8988T (cell line): ENCODE measurements around the gene FARS2.

Source experiments
- DNase-seq: peaks from one replicate; pipeline ENCODE4 v3.0.0; 2011

The FARS2 gene

DNA sequence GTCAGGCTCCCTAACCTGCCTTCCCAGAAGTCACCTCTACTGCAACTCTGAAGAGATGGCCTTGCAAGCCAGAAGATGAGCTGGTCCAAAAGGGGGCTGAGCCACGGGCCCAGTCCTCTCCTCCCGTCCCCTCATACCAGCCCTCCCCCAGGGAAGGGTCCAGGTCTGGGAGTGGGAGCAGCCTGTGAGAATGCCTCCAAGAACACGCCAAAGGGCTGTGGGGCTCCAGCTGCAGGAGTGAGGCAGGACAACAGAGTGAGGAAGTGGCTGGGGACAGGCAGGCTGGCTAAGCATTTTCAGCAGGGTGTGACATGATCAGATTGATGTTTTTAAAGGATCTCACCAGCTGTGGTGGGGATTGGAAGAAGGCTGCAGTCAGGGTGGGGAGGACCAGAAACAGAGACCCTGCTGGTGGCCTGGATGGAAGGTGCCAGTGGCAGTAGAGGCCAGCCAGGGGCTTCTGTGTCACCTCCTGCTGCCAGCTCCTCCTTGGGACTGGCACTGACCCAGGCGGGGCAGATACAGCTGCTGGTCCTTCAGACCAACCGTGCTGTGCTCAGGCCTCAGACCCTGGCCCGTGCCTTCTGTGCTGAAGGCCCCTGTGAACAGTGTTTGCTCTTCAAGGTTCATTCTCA lies 487.8 kb downstream of the FARS2 start:
- DNase-seq = no peak

DNA sequence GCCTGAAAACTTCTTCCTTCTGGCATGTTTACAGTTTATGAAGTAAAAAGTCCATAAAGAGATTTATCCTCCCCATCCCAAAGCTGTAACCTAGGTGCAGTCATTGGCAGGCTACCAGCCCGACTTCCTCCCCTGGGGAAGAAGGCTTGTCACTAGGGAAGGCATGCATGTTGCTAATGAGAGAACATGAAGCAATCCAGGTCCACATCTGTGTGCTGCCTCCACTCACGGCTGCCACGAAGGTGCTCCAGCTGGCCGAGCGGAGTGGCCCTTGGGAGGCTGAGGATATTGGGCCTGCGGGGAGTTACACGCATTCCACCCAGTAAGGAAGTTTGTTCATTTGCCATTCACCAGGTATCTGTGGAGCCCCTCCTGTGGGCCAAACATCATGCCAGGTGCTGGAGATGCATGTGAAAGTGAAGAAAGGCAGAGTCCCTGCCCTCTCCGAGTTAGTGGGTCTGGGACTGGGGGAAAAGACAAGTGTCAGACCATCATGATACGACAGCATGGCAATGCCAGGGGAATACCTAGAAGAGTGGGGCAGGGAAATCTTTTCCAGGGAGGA lies 488.4 kb downstream of the FARS2 start:
- no peak for DNase-seq

DNA sequence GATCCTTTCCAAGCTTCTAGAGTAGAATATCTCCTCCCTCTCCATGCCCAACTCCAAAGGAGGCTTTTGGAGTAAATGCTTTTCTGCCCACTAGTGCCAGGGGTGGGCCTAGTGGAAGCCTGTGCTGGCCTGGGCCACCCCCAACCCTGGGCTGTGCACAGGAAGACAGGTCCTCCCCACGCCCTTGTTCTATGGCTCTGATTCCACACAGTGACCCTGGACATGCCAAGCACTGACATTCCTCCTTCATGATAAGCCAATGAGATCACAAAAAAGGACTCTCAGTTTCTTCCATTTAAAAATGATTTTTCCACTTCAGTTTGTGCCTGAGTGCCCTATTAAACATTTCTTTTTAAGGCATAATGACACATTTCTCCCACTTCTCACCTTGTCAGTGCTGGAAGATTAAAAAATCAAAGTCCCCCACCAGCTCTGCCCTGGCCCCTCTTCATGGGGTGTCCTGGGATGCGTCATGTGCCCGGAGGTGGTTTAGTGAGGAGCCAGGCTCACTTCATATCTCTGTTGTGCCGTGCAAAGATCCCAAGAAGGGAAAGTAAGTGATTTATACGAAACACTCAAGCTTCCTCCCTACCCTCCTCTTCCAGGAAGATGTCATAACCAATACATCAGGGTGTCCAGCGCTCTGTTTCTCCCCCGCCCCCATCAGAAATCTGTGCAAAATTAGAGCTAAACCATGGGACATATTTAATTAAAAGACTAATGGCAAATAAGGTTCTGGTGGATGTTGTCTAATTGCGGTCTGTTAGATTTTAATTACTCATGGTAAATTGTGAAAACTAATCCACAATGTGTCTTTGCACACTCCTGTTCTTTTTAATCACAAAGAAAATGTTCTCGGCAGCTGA lies 490.4 kb downstream of the FARS2 start:
- DNase-seq = no peak

DNA sequence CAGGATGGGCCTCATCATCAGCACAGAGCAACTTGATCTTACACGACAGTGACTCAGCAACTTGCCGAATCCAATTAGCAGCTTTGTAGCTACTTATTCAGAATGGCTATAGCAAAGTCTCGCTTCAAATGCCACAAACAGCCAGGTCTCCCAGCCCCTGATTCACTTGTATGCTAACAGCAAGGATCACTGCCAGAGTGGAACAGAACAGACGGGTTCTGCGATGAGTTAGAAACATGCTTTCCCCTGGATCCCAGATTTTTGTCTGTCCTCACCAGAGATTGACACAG lies 491.0 kb downstream of the FARS2 start:
- DNase-seq = no peak

DNA sequence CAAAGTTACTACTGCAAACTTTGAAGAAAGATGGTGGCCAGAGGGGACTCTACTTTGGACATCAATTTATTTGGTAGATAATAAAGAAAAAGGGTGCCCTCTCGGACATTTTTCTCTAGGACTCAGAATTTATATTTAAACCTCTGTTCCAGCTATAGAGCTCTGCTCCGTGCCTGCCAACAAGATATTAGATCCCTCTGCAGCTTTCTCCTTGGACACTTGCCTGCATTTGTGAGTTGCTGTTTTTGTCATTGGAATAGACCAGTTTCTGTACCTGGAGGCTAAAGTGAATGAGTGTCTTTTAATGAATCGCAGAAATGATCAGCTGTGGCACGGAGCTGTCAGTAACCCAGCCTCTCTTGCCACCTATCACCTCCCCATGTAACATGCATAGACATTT lies 491.9 kb downstream of the FARS2 start:
- no peak for DNase-seq

DNA sequence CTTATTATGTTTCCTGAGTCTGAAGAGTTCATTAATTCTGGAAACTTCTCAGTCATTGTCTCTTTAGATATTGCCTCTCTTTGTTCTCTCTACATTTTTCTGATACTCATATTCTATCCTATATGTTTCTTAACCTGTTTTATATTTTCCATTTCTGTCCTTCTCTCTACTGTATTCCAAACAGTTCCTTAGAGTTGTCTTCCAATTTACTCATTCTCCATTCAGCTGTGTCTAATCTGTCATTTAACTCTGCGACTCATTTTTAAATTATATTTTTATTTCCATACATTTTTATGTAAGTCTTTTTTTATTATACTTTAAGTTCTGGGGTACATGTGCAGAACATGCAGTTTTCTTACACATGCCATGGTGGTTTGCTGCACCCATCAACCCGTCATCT lies 493.6 kb downstream of the FARS2 start:
- no peak for DNase-seq

DNA sequence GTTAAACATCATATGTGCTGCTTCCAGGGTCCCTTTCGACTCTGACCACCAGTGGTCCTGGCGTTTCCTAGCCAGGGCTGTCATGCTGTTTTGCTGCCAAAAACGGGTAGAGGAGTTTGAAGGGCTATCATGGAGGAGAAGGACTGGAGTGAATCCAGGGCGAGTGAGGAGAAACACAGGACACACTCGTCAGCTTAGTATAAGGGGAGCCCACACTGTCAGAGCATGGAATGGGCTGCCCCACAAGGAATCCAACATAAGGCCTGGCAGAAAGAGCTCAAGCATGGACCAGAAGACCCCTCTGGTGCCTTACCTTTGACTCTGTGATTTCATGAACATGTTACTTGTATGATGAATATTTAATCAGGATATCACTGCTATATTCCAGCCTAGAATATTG lies 498.3 kb downstream of the FARS2 start:
- no peak for DNase-seq

DNA sequence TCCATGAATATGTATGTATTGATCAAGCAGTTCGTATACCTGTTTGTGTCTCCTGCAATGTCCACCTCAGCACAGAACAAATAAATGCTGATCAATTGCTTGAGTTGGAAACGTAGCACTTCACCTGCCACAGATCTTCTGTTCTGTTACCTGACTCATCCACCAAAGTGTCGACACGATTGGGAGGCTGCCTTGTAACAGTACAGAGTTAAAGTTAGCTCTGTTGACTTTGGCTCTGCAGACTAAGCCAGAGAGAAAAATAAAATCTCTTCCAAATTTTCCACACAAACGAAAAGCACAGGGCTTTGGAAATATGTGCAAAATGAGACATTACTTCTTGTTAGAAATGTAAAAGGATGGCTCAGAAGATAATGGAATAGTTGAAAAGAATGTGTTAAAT lies 500.1 kb downstream of the FARS2 start:
- DNase-seq = no peak

DNA sequence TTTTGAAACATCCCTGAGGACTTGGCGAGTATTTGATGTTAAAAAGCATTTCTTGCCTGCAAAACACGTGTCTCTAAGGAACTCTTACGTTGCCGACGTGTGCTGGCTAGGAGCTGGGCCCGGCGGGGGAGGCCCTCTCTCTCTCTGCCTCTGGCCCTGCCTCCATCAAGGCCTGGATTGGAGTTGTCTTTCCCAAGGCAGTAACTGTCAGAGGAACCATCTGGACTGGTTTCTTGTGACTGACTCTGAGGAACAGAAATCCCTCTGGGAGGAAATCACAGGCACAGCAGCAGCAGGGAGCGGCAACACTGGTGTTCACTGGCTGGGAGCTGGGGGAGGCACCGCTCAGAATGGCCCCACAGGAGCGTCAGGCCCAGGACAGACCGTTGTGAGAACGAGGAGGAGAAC lies 501.3 kb downstream of the FARS2 start:
- DNase-seq = no peak

DNA sequence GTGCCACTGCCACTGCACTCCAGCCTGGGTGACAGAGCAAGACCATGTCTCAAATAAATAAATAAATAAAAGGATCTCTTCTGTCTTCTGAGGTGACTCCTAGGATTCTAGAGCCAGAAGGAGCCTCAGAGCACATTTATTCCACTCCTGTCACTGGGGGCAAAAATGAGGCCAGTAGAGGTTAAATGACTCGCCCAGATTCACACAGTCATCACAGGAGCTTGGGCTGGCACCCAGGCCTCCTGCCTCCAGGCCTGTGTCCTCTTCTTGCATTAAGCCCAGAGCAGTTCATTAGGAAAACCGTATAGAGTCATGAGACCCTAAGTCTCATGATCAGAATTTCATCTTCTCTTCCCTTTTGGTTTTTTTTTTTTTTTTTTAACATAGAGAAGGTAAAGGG lies 502.1 kb downstream of the FARS2 start:
- no peak for DNase-seq

DNA sequence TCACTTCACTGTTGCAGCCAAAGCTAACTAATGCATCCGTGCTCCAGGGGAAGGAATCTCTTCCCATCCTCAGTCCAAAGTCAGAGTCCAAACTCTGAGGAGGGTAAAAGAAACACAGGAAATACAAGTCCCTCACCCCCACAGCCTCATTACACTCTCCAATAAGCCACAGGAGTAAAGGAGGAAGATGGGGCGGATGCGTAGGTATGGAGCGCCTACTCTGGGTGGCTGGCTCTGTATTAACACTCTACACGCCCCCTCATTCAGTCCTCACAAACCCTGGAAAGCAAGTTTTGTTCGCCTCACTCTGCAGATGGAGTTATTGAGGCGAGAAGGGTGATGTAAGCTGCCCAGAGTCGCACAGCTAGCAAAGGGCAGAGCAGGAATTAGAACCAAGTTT lies 502.6 kb downstream of the FARS2 start:
- no peak for DNase-seq

DNA sequence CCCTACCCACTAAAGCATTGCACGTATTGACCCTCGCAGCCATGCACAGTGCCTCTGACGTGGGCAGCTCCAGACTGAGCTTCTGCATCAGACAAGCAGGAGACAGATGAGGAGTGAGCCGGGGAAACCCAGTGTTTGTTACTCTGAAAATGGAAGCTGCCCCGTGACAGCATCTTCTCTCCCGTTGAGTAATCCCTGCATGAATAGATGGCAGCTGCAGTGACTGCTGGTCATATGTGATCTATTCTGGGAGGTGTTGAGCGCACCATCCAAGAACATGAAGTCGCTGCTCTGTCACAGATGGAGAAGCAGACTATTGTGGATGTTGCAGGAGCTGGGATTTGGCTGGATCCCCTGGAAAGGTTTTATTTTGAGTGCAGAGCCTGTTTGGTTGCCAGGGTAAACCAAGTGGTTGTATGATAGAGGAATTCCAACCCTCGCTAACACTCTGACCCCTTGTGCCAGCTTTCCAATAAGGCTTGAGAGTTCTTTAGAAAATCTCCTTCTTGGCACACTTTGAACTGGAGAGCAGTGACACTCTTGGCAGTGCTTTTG lies 503.2 kb downstream of the FARS2 start:
- DNase-seq = no peak

DNA sequence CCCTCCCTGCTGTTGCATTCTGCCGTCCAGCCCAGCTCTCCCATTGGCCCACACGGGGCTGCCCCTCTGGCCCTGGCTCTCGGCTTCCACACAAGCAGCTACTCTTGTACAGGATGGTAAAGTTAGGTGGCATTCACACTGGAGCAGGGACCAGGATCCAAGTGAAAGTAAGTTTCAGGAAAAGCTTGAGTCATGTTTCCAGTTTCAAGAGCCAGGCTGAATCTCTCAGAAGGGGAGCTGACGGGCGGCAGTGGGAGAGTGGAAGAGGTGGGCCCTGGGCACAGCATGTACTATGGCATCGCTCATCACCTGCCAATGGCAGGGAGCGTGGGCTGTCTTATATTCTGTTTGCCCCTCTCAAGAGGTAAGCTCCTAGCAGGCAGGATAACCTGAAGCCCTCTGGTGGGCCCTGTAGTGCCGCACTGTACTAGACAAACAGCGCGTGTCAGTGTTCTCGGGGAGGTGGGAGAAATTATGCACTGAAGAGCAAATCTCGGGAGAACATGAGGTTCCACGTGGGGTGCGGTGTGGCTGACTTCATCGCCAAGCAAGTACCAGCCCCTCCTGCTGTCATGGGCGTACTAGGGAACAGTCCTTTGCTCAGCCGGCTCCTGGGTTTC lies 503.9 kb downstream of the FARS2 start:
- DNase-seq = no peak

DNA sequence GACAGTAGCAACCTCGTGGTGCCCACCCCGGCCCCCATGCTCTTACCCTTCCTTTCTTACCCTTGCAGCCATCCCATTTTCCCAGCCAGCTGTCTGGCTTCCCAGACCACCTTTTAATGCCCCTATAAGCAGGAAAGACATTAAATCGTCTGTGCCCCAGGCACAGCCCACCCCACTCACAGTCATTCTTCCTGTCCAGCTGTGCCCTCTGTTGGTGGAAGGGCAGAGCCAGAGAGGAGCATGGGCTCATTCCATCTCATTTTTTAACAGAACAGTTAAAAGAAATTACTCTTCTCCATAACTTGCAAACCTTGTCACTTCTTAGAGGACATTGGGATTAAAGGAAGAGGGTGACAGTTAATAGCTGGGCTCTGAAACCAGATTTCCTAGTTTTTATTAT lies 504.9 kb downstream of the FARS2 start:
- DNase-seq = no peak

DNA sequence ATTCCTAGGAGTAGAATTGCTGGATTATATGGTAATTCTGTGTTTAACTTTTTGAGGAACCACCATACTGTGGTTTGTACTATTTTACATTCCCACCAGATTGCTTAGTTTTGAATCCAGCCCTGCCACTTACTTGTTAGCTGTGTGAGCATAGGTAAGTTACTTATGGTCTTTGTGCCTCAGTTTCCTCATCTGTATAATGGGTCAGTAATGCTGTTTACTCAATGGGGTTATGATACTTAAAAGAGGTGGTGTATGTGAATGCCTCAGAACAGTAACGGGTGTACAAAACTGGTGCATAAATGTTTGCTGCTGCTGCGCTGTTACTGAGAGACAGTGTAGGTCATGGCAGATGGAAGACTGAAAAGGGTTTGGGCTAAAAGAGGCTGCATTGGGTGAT lies 506.2 kb downstream of the FARS2 start:
- DNase-seq = no peak

DNA sequence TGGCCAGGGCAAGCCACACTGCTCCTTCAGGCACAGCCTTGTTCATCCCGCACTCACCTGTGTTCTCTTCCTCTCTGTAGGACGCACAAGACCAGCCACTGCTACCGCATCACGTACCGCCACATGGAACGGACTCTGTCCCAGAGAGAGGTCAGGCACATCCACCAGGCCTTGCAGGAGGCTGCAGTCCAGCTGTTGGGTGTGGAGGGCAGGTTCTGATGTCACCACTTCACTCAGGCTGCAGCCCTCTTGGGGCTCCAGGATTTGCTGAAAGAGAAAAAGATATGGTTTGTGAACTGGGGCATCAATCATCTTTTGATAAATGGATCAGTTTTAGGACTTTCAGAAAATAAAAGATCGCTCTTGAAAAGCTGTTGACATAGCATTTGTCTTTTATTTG lies 509.9 kb downstream of the FARS2 start:
- no peak for DNase-seq

DNA sequence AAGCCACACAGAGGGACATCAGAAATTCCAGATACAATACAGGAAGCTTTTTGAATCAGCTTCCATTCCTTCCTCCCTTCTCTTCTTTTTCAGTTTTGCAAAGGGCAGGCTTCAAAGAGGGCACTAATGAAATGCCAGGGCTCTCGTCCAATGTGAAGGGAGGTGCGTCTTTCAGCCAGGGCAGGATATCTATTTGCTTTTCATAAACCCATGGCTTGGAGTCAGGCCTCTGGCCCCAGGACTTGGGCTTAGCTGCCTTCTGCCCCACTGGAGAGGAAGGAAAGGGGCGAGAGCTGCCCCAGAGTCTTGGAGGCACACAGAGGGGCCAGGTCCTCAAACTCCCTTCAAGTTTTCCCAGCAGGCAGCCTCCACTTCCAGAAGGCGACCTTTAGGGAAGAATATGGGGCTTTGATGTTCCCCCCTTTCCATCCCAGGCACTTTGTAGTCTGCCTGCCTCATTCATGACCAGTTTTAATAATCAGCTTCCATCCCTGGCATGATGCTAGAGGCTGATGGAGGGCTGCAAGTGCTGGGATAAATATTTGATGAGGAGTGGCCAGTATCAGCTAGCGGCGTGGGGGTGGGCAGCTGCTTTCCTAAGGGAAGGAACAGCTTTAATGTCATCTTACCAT lies 510.6 kb downstream of the FARS2 start:
- DNase-seq = no peak

DNA sequence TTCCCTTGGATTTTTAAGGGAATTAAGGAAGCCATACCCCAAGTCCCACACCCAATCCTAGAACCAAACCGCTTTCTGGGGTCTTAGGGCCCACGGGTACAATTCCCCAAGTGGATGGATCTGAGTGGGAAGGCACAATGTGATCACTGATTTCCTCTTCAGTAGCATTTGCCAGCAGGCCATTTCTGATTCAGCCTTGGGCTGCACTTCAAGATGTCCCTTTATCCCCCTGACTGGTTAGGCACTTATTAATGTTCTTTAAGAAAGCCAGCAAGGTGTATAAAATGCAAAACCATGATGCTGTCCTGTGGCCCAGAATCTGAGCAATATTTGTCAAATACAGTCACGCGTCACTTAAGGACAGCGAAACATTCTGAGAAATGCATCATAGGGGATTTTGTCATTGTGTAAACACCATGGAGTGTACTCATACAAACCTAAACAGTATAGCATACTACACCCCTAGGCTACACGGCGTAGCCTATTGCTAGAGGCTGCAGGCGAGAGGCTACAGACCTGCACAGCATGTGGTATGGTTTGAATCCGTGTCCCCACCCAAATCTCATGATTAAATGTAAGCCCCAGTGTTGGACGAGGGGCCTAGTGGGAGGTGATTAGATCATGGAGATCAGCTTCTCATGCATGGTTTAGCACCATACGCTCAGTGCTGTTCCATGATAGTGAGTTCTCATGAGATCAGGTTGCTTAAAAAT lies 511.3 kb downstream of the FARS2 start:
- DNase-seq = no peak

DNA sequence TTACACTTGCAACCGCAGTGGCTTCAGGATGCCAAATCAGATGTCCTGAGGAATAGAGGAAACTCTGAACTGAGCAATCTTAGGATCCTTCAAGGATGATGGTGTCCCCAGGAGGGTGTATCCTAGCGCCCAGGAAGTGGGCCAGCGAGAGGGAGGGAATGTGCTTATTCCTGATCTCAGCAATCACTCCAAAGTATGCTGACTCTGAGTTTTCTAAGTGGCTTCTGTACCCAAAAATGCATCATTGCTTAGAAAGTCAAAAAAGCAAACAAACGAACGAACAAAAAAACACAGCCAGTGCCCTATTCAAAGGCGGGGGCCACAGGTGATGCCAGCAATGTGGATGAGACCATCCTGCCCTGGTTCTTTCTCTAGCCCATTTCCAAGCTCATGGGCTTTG lies 514.8 kb downstream of the FARS2 start:
- no peak for DNase-seq

DNA sequence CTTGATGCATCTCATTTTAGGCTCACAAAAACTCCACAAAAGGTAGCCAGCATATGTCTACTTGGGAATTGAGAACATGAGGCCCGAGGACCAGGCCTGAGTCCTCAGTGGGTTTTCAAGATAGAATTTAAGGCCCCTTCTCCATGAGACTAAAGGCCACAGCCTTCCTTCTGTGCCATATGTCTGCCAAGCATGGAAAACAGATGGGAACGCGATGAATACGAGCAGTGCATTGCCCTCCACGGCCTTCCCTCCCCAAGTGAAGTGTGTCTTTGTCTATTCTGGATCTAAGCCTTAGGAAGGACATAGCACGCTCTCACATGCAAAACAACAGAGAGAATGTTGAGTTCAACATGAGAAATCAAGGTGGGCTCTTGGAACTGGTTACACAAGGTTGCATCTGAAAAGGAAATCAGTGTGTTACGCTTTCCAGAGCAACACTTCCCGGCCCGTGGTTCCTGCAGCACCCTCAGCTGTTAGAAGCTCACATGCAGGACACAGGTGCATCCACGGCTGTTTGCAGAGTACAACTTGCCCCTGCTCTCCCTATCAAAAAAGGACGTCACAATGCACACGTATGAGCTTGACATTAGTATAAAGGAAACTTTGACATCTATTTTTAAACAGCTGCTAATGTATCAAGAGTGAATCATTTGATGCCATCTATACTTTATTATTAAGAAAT lies 515.5 kb downstream of the FARS2 start:
- DNase-seq = no peak

DNA sequence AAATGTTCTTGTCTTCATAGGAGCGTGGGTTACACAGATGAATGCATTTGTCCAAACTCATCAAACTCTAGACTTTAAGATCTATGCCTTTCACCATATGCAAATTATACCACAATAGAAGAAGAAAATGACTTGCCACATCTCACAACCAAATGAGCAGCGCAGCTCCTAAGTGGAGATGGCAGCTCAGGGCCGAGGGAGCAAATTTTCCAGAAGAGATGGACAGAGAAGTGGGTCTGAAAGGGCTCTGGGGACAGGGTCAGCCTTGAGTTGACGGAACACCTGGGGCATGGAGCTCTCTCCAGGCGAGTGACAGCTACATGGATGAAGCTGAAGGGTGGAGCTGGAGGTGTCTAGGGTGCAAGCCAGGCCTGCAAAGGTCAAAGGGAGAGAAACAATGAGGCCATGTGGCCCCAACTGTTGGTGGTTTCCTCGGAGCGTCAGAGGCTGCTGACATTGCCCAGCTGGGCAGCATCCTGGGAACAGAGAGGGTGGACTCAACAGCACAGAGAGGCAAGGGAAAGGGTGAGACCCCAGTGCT lies 517.1 kb downstream of the FARS2 start:
- DNase-seq = no peak

DNA sequence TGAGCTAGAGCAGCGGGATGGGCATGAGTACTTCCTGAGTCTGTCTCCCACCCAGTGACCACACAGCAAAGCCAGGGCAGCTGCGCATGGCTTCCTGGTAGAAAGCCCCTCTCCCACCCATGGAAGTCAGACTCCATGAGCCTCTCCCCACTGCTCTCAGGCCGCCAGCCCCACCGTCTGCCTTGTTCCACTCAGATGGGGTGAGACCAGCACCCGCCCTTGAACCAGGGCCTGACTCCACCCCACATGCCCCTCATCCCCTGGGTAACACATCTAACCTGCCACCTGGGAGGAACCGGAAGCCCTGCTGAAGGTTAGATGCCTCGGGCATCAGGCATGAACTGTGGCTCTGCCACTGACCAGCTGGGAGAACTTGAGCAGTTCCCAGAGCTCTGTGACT lies 517.6 kb downstream of the FARS2 start:
- DNase-seq = no peak
